CD4-positive, alpha-beta memory T cell (primary cell): ENCODE data around the gene IQCF6. TPM values are rescaled to one million over a fixed set of nuclear protein-coding genes. Genes with fewer than 3 reads are reported as not detected.
"Not testable (repeated sequence)": the region's sequence is repeated elsewhere in the genome, so short reads cannot be mapped to it uniquely, and the experiment has no call there.

Experiments used
- CTCF ChIA-PET: fragments of 350-600 bp; sonication (Branson Sonifier 250); formaldehyde crosslinking; loops from one replicate; lab custom pipeline; 2021; ENCODE audit warnings: inconsistent platforms; ENCODE audit not compliant: partially characterized antibody; lab: Charles Lee
- POLR2A ChIA-PET: fragments of 350-600 bp; sonication (Branson Sonifier 250); formaldehyde crosslinking; loops from one replicate; lab custom pipeline; 2021; ENCODE audit not compliant: partially characterized antibody; lab: Charles Lee
- DNase-seq, 5 donors: peaks; one replicate each; pipeline versions ENCODE4 v3.0.0 to v3.0.0-alpha.2; 2020 to 2022; ENCODE audit warnings: mixed read lengths in 1 of 5
- H3K27ac ChIP-seq: one replicate; pipeline ENCODE4 v1.7.0; 2013; ENCODE audit warnings: low read depth, low read length
- H3K27me3 ChIP-seq: 2 replicates; pipeline ENCODE4 v1.7.0; 2013; ENCODE audit warnings: mild to moderate bottlenecking, low read length, moderate library complexity; ENCODE audit not compliant: insufficient read depth
- H3K36me3 ChIP-seq: 2 replicates; pipeline ENCODE4 v1.7.0; 2013; ENCODE audit warnings: mild to moderate bottlenecking, low read length, moderate library complexity; ENCODE audit not compliant: insufficient read depth
- H3K4me1 ChIP-seq: 2 replicates; pipeline ENCODE4 v1.7.0; 2013; ENCODE audit warnings: mild to moderate bottlenecking, low read length, moderate library complexity; ENCODE audit not compliant: insufficient read depth
- H3K4me3 ChIP-seq, 2 donors: one replicate each; pipeline ENCODE4 v1.7.0; 2013; ENCODE audit warnings: low read length in 2 of 2, mild to moderate bottlenecking in 1 of 2
- H3K9me3 ChIP-seq, 2 donors: one replicate each; pipeline ENCODE4 v1.7.0; 2013; ENCODE audit warnings: low read length in 2 of 2, control low read depth in 1 of 2; ENCODE audit not compliant: control insufficient read depth in 1 of 2
- H3K27ac Mint-ChIP-seq, 7 donors: one replicate each; pipeline ENCODE4 v1.8.0; 2020 to 2021; ENCODE audit warnings: mixed read lengths in 7 of 7, mild to moderate bottlenecking in 6 of 7, inconsistent platforms in 3 of 7, moderate library complexity in 3 of 7
- H3K27me3 Mint-ChIP-seq, 2 donors: one replicate each; pipeline ENCODE4 v1.8.0; 2020 to 2021; ENCODE audit warnings: mixed read lengths in 2 of 2
- H3K36me3 Mint-ChIP-seq, 2 donors: one replicate each; pipeline ENCODE4 v1.8.0; 2020 to 2021; ENCODE audit warnings: mixed read lengths in 2 of 2, inconsistent platforms in 1 of 2, mild to moderate bottlenecking in 1 of 2
- H3K4me1 Mint-ChIP-seq, 4 donors: one replicate each; pipeline ENCODE4 v1.8.0; 2020 to 2021; ENCODE audit warnings: mixed read lengths in 4 of 4, mild to moderate bottlenecking in 1 of 4
- H3K4me3 Mint-ChIP-seq, 8 donors: one replicate each; pipeline ENCODE4 v1.8.0; 2020 to 2021; ENCODE audit warnings: mixed read lengths in 8 of 8, mild to moderate bottlenecking in 7 of 8, moderate library complexity in 6 of 8, inconsistent platforms in 3 of 8
- H3K9me3 Mint-ChIP-seq, 8 donors: one replicate each; pipeline ENCODE4 v1.8.0; 2020 to 2021; ENCODE audit warnings: mixed read lengths in 8 of 8, mild to moderate bottlenecking in 5 of 8, inconsistent platforms in 3 of 8, moderate library complexity in 1 of 8
- intact Hi-C: fragments of 100-400 bp; cut with micrococcal nuclease; formaldehyde crosslinking; loops from one replicate; pipeline ENCODE4 v1.15.1; 2023
- polyA plus RNA-seq, 2 donors: library from polyadenylated mRNA; unstranded; fragments of 300-500 nt; fragmentation: Illumina TruSeq; gene quantifications; one replicate each; pipeline ENCODE4 v1.2.3, GENCODE V29; 2021
- total RNA-seq, 2 experiments: library from RNA; stranded (reverse); gene quantifications; one replicate each; pipeline ENCODE4 v1.2.3, GENCODE V29; 2021

Gene IQCF6
- total and polyA plus RNA-seq, 4 experiments from 2014 or later, result not detected

DNA sequence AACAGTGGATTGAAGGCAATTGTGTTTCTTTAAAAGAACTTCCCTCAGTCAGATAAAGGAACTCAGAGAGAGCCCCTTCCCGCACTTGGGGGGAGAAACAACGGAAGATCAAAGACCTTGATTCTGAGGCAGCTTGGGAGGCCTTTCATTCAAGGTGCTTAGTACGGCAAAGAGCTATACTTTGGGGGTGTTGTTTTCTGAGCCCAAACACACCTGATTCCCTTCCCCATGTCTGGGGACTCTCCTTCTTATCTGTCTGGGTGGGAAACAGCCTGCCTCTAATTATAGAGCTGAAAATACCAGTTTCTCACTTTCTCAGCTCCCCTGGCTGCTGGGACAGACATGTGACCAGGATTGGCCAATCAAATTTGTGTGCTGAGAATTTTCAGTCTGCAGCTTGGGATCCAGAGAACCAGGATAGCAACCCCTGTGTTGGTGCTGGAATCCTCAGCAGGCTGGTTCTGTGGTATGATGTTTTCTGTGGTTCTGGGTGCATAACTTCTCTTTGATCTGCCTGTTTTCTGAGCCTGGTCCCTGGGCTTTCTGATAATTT lies 19.4 kb upstream of the IQCF6 start:
- POLR2A ChIA-PET, result interaction anchor here (0.7 to 0.9 kb wide), 2 partner anchors 127 to 298 kb away, joined by 3 read pairs; partner anchors contain the start of gene DCAF1
- H3K27me3 ChIP-seq, result no peaks in the 10 kb centered on the region
- no peaks in the 10 kb centered on the region for H3K36me3 Mint-ChIP-seq
- intact Hi-C loops, result no loop called here
- peaks cover 0 to 4% of the 10 kb centered on the region in 2 donors for H3K27me3 Mint-ChIP-seq
- H3K27ac Mint-ChIP-seq, result no peak overlapping the region
- peaks cover 7% of the 10 kb centered on the region for H3K4me1 ChIP-seq
- H3K4me3 Mint-ChIP-seq, result no peak overlapping the region
- H3K4me3 ChIP-seq, result no peak overlapping the region
- H3K36me3 ChIP-seq, result no peaks in the 10 kb centered on the region
- no peak overlapping the region for H3K27ac ChIP-seq
- CTCF ChIA-PET, result interaction anchor here (1.0 to 10.3 kb wide), 7 partner anchors 79 to 411 kb away, joined by 3 to 121 read pairs (median 8); partner anchors contain the start of genes DCAF1 and TEX264
- peaks cover 5 to 19% (median 8%) of the 10 kb centered on the region in 4 donors for H3K4me1 Mint-ChIP-seq
- H3K9me3 ChIP-seq, result no peaks in the 10 kb centered on the region
- H3K9me3 Mint-ChIP-seq, result no peaks in the 10 kb centered on the region
- DNase-seq, result peak in 1 of 5 donors; percentile 5

DNA sequence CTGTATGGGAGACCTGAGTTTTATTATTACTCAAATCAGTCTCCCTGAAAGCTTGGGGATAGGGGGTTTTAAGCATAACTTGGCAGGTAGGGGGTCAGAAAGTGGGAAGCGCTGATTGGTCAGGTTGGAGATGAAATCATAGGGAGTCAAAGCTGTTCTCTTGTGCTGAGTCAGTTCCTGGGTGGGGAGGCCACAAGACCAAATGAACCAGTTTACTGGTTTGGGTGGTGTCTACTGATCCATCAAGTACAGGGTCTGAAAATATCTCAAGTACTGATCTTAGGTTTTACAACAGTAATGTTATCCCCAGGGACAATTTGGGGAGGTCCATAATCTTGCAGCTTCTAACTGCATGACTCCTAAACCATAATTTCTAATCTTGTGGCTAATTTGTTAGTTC lies 17.8 kb upstream of the IQCF6 start:
- H3K4me3 Mint-ChIP-seq, result peak overlapping the region in 1 of 8 donors; percentile 1
- H3K27me3 Mint-ChIP-seq, result peaks cover 0 to 4% of the 10 kb centered on the region in 2 donors
- DNase-seq, result peak in 1 of 5 donors; percentile 16
- H3K9me3 ChIP-seq, result no peaks in the 10 kb centered on the region
- intact Hi-C loops, result no loop called here
- H3K36me3 ChIP-seq, result no peaks in the 10 kb centered on the region
- peaks cover 7% of the 10 kb centered on the region for H3K4me1 ChIP-seq
- no peaks in the 10 kb centered on the region for H3K36me3 Mint-ChIP-seq
- no peak overlapping the region for H3K27ac ChIP-seq
- H3K27ac Mint-ChIP-seq, result peak overlapping the region in 1 of 7 donors; percentile 61
- H3K9me3 Mint-ChIP-seq, result no peaks in the 10 kb centered on the region
- H3K27me3 ChIP-seq, result no peaks in the 10 kb centered on the region
- CTCF ChIA-PET, result interaction anchor here (1.2 to 10.3 kb wide), 4 partner anchors 9 to 295 kb away, joined by 3 to 121 read pairs (median 4); partner anchors contain the start of gene DCAF1
- POLR2A ChIA-PET, result no interaction called here
- no peak overlapping the region for H3K4me3 ChIP-seq
- H3K4me1 Mint-ChIP-seq, result peaks cover 5 to 19% (median 8%) of the 10 kb centered on the region in 4 donors

DNA sequence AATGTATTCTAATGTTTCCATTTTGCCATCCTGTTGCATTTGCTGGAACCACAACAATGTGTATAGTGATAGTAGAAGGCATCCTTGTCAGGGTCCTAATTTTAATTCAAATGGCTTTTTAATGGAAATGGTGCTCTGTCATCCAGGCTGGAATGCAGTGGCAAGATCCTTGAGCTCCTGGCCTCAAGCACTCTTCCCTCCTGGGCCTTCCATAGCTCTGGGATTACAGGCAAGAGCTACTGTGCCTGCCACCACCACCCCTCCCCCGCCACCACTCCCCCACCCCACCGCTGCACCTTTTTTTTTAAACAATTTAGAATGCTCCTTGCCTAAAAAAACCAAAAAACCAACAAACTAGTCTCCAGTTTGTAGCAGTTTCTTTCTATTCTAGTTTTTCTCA lies 15.2 kb upstream of the IQCF6 start:
- POLR2A ChIA-PET, result no interaction called here
- Histone ChIP-seq H3K4me1 (peaks cover 7% of the 10 kb centered on the region), H3K27ac (no peak overlapping the region), H3K4me3 (no peak overlapping the region), H3K9me3 (no peaks in the 10 kb centered on the region), H3K36me3 (no peaks in the 10 kb centered on the region), H3K27me3 (no peaks in the 10 kb centered on the region)
- H3K4me3 Mint-ChIP-seq, result no peak overlapping the region
- H3K27me3 Mint-ChIP-seq, result peaks cover 0 to 4% of the 10 kb centered on the region in 2 donors
- no peak overlapping the region for H3K27ac Mint-ChIP-seq
- H3K4me1 Mint-ChIP-seq, result peaks cover 10 to 20% (median 16%) of the 10 kb centered on the region in 4 donors
- CTCF ChIA-PET, result interaction anchor here (10.3 kb wide), 1 partner anchor 292 kb away, joined by 121 read pairs; the partner anchor contains the start of gene DCAF1
- no peaks in the 10 kb centered on the region for H3K36me3 Mint-ChIP-seq
- intact Hi-C loops, result no loop called here
- DNase-seq, result no peak
- no peaks in the 10 kb centered on the region for H3K9me3 Mint-ChIP-seq

DNA sequence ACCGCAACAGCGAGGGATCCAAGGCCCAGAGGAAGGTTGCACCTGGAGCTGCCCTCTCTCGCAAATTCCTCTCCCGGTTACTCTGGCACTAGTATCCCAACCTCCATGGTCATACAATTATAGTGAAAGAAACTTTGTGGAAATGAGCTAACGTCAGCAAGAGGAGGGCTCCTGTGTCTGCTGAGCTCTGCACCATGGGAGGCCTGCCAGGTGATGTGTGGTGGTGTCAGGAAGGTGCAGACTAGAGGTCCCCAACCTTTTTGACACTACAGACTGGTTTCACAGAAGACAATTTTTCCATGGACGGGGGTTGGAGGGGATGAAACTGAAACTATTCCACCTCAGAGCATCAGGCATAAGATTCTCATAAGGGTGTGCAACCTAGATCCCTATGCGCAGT lies 13.2 kb upstream of the IQCF6 start:
- H3K4me3 ChIP-seq, result no peak overlapping the region
- ChIA-PET CTCF (interaction anchor here (1.1 to 2.7 kb wide), 2 partner anchors 8 to 291 kb away, joined by 6 read pairs; no protein-coding TSS in a partner anchor), POLR2A (interaction anchor here (0.6 kb wide), 1 partner anchor 308 kb away, joined by 3 read pairs; no protein-coding TSS in a partner anchor)
- peaks cover 9 to 21% (median 15%) of the 10 kb centered on the region in 4 donors for H3K4me1 Mint-ChIP-seq
- no peaks in the 10 kb centered on the region for H3K9me3 ChIP-seq
- no peaks in the 10 kb centered on the region for H3K9me3 Mint-ChIP-seq
- no peaks in the 10 kb centered on the region for H3K36me3 ChIP-seq
- no peak overlapping the region for H3K27ac ChIP-seq
- H3K27ac Mint-ChIP-seq, result no peak overlapping the region
- peaks cover 2% of the 10 kb centered on the region for H3K4me1 ChIP-seq
- no peaks in the 10 kb centered on the region for H3K27me3 ChIP-seq
- no peak overlapping the region for H3K4me3 Mint-ChIP-seq
- intact Hi-C loops, result no loop called here
- H3K36me3 Mint-ChIP-seq, result no peaks in the 10 kb centered on the region
- peaks cover 0 to 3% of the 10 kb centered on the region in 2 donors for H3K27me3 Mint-ChIP-seq
- DNase-seq, result no peak

DNA sequence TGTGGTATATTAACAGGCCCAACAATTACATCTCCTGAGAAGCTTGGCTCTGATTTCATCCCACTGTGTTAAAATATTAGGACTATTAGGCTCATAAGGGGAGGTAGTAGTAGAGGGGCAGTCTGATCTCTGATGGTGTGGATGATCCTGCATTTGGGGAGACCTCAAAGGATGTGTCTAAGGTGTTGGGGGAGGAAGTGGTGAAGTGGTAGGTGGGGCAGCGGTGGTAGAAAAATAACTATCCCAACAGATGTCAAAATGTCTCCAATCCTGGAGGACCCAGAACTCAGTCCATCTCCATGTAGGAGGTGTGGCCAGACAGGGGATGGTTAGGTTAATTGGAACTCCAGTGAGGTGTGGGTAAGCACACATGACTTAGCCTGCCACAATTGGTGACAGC lies 10.4 kb upstream of the IQCF6 start:
- no peaks in the 10 kb centered on the region for H3K4me1 ChIP-seq
- ChIA-PET CTCF (no interaction called here), POLR2A (no interaction called here)
- no peak overlapping the region for H3K27ac ChIP-seq
- H3K4me3 Mint-ChIP-seq, result peak overlapping the region in 1 of 8 donors; percentile 23
- H3K9me3 ChIP-seq, result no peaks in the 10 kb centered on the region
- no peaks in the 10 kb centered on the region for H3K27me3 ChIP-seq
- intact Hi-C loops, result no loop called here
- no peaks in the 10 kb centered on the region for H3K9me3 Mint-ChIP-seq
- no peaks in the 10 kb centered on the region for H3K36me3 ChIP-seq
- peaks cover 5 to 16% (median 8%) of the 10 kb centered on the region in 4 donors for H3K4me1 Mint-ChIP-seq
- no peak overlapping the region for H3K27ac Mint-ChIP-seq
- no peak overlapping the region for H3K4me3 ChIP-seq
- H3K36me3 Mint-ChIP-seq, result no peaks in the 10 kb centered on the region
- DNase-seq, result no peak
- peaks cover 0 to under 1% of the 10 kb centered on the region in 2 donors for H3K27me3 Mint-ChIP-seq

DNA sequence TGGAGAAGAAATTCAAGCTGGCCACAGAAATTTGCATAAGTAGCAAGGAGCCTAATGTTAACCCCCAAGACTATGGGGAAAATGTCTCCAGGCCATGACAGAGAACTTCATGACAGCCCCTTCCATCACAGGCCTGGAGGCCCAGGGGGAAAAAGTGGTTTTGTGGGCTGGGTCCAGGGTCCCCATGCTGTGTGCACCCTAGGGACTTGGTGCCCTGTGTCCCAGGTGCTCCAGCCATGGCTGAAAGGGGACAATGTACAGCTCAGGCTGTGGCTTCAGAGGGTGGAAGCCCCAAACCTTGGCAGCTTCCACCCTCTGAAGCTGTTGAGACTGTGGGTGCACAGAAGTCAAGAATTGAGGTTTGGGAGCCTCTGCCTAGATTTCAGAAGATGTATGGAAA lies 8.5 kb upstream of the IQCF6 start:
- intact Hi-C loops, H3K27me3 ChIP-seq, H3K36me3 ChIP-seq, H3K4me1 ChIP-seq, H3K27ac ChIP-seq, CTCF ChIA-PET, H3K36me3 Mint-ChIP-seq, DNase-seq, H3K9me3 Mint-ChIP-seq, H3K27me3 Mint-ChIP-seq, H3K4me3 ChIP-seq, H3K4me3 Mint-ChIP-seq, H3K9me3 ChIP-seq, H3K27ac Mint-ChIP-seq, POLR2A ChIA-PET: not testable (repeated sequence)
- peaks cover 5 to 16% (median 8%) of the 10 kb centered on the region in 4 donors for H3K4me1 Mint-ChIP-seq

DNA sequence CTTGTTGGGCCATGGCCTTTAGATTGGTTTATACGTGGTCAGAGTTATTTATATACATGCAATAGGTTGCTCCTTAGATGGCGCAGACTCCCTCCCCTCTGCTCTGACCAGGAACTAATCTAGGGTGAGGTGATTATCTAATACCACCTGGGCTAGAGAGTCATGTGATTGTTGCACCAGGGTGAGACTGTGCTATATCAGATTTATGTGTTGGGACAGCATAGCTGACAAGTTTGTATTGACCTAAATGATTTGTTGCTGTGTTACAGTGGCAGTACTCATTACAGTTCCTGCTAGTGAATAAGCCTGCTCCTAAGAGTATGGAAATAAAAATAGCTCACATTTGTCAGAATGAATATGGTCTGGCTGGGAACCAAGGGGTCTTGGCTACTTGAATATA lies 7.2 kb upstream of the IQCF6 start:
- no peak overlapping the region for H3K4me3 Mint-ChIP-seq
- peaks cover 0 to 4% of the 10 kb centered on the region in 2 donors for H3K27me3 Mint-ChIP-seq
- H3K4me1 Mint-ChIP-seq, result peaks cover 5 to 16% (median 8%) of the 10 kb centered on the region in 4 donors
- Histone ChIP-seq H3K4me3 (no peak overlapping the region), H3K9me3 (no peaks in the 10 kb centered on the region), H3K27ac (no peak overlapping the region), H3K36me3 (no peaks in the 10 kb centered on the region), H3K4me1 (no peaks in the 10 kb centered on the region), H3K27me3 (no peaks in the 10 kb centered on the region)
- H3K36me3 Mint-ChIP-seq, result no peaks in the 10 kb centered on the region
- no peak for DNase-seq
- ChIA-PET POLR2A (no interaction called here), CTCF (no interaction called here)
- intact Hi-C loops, result no loop called here
- H3K9me3 Mint-ChIP-seq, result no peaks in the 10 kb centered on the region
- no peak overlapping the region for H3K27ac Mint-ChIP-seq
